Measurements from ENCODE around the gene NOS2.

DNA sequence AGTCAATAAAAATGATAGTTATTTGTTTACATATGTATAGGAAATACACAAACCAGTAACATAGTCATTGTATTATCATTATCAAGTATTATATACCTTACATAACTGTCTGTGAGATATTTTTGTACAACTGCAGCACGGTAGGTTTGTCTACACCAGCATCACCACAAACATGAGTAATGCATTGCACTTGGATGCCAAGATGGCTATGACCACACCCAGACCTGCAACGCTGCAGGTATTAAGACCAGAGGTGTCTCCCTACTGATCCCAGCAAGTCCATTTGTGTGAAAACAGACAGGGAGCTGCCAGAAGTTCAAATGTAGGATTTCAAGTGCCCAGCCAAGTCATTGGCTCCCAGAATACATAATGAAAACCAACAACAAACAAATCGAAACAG, 34.2 kb upstream of the NOS2 start:
- TF ChIP-seq, protein P1, sequence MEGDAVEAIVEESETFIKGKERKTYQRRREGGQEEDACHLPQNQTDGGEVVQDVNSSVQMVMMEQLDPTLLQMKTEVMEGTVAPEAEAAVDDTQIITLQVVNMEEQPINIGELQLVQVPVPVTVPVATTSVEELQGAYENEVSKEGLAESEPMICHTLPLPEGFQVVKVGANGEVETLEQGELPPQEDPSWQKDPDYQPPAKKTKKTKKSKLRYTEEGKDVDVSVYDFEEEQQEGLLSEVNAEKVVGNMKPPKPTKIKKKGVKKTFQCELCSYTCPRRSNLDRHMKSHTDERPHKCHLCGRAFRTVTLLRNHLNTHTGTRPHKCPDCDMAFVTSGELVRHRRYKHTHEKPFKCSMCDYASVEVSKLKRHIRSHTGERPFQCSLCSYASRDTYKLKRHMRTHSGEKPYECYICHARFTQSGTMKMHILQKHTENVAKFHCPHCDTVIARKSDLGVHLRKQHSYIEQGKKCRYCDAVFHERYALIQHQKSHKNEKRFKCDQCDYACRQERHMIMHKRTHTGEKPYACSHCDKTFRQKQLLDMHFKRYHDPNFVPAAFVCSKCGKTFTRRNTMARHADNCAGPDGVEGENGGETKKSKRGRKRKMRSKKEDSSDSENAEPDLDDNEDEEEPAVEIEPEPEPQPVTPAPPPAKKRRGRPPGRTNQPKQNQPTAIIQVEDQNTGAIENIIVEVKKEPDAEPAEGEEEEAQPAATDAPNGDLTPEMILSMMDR (IDR thresholded peaks at IDR 0.05; ENCODE audit: insufficient read depth, low read length, poor library complexity, severe bottlenecking), result no peak
- no peak for TF ChIP-seq EZH2phosphoT487 (conservative IDR thresholded peaks at IDR 0.05; ENCODE audit: low read length)

Data from SU-DHL-6 (cell line).